ENCODE measurements around the gene PRR5L.
"Not testable (repeated sequence)": the region's sequence is repeated elsewhere in the genome, so short reads cannot be mapped to it uniquely, and the experiment has no call there.

The PRR5L gene

GRCh38 chr11:36459046-36459445, 163.0 kb downstream of the PRR5L start:
- no peak for DNase-seq (ENCODE audit: low read depth)

DNA sequence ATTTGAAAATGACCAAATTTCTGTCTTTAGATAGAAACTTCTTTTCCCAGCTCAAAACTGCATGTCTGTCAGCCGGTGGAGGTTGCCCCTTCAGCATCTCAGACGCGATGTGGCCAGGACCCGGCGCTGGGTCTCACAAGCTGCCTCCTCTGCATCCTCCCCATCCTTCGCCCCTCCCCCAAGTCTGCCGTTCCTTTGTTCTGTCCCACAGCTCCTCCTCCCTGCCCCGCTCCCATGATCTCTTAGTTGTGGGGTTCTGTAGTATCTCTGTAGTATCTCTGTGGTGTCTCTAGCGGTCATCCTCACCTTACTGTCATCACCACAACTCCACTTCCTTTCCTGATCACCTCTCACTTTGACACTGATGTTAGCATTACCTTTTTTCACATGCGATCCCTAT, 164.1 kb downstream of the PRR5L start:
- DNase-seq (ENCODE audit: low read depth): no peak

DNA sequence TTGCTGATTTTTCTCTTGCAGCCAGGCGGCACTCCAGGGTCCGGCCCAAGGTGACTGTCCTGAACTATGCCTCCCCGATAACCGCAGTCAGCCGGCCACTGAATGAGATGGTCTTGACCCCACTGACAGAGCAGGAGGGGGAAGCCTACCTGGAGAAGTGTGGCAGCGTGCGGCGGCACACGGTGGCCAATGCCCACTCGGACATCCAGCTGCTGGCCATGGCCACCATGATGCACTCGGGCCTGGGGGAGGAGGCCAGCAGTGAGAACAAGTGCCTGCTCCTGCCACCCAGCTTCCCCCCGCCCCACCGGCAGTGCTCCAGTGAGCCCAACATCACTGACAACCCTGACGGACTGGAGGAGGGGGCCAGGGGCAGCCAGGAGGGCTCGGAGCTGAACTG, 166.2 kb downstream of the PRR5L start:
- no peak for DNase-seq (ENCODE audit: low read depth)

DNA sequence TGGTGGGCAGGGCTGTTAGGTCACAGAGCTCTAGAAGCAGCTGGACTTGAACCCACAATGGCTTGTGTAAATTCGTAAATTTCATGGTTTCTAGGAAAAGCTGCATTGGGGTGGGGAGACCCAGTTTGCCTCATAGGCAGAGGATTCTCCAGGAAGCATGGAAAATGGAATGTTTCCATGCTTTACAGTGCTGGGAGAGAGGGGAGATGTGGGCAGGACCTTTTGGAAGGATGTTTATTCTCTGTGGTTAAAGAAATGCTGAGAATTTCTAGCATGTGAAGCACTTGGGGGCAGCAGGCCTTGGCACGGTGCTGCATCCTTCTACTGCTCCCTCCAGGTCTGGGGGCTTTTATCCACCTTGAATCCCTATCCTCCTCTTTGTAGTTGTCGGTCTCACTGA, 167.7 kb downstream of the PRR5L start:
- DNase-seq (ENCODE audit: low read depth): no peak

DNA sequence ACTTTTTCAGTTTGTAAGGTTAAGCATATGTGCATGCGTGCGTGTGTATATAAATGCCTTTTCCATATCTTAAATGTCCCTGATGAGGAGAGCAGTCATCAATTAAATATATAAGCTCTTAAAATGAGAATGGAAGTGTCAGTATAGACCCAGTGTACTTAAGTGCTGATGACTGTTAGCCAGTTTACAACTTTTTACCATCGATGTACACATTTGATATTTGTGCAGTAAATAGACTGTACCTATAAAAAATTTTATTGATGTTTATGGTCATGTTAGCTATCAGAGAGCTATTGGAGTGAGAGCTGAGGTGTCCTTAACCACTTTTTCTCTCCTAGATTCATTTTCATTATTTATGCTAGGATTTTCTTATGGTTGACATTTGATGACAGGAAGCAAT, 168.6 kb downstream of the PRR5L start:
- DNase-seq (ENCODE audit: low read depth): no peak

DNA sequence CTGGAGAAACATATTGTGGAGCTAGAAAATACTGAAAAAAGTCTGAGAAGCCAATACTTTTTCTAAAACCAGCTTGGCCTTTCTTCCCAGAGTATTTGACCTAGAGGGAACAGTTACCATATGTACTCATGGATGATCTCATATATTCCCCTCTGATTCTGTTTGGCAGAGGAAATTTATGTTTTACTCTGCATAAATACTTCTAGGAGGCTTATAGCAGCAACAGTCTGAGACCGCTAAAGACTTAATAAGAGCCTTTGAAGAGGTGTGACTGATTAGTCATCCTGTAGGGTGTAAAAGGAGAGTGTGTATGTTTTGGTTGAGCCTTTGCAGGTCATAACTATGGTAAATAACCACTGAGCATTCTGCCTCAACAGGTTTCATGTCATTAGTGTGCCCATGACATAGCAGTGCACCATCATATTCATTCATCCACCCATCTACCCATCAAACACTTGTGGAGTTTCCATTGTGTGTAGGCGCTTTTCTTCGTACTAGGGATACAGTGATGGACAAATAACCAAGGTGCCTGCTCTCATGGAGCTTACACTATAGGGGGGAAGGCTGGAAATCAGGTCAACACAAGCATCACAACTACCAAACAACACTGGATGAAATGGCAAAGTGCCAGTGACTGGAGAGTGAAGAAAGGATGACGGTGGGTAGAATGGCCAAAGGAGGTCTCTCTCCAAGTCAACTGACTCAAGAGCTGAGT, 169.5 kb downstream of the PRR5L start:
- DNase-seq (ENCODE audit: low read depth): no peak

GRCh38 chr11:36467012-36467411, 170.9 kb downstream of the PRR5L start:
- no peak for DNase-seq (ENCODE audit: low read depth)

DNA sequence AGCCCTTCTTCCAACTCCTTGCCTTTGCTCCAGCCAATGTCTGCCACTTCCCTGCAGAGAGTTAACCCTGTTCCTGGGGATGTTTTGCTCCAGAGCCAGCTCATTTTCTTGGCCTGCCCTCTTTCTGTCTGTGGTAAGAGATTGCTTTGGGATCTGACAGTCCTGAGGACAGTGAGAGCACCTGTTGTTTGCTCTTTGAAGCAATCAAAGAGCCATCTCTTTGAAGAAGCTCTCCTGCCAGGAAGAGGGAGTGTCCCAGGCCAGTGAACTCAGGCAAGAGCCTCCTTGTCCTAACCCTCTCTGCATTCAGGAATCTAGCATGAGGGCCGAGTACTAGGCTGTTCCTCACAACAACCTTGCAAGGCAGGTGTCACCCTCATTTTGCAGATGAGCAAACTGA, 171.8 kb downstream of the PRR5L start:
- no peak for DNase-seq (ENCODE audit: low read depth)

DNA sequence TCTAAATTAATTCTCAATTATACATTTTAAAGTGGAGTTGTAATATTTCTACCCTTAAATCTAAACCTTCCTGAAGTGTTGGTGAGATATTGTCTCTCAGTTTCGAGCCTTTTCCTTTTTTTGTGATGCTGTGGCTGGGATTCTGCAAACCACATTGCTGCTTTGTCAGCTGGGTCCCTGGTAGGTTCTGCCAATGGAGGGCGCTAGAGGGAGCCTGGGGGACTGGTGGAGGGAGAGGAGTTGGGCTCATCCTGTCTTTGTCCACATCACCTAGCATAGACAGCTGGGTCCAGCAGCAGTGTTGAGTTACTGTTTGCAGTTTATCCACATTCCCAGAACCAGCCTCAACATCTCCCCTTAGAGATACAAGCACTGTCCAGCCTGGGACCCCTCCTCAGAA, 173.0 kb downstream of the PRR5L start:
- no peak for DNase-seq (ENCODE audit: low read depth)

DNA sequence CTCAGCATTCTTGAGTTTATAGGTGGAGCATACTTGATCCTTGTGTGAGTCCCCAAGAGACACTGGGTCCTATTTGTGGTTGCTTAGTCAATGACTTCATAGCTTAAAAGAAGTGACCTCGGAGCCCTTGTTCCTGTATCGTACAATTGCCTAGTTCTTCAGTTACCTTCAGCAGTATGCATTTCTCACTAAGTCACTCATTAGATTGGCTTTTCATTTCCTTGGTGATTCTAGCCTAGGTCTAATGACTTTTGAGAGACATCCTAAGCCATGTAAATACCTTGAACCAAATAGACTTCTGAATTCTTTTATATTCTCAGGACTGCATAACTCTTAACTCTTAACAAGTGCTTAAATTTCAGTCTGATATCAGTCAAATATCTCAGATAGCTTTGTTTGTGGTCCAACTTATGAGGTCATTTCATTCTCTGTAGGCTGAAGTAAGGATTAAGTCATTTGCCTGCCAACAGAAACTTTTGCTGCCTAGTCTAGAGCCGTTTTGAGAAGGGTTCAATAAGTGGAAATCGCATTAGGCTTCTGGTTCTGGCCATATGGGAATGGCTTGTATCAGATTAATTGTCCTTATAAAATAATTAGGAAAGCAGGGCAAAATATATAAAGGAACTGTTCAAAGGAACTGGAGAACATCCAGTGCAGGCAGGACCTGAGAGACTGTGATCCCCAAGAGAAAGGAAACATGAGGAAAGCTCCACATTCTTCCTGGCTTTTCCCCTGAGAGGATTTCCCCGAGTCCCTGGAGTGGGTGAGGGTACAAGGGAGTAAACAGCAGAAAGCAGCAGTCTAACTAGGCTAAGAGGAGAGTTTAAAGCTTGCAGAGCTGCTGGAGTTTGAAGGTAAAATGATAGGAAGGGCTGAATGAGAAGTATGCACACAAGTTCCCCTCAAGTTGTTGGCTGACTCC, 174.1 kb downstream of the PRR5L start:
- DNase-seq (ENCODE audit: low read depth): no peak

- no peak for DNase-seq (ENCODE audit: low read depth)
These were observed 175.5 kb downstream of the PRR5L start for GRCh38 chr11:36471577-36471976.

DNA sequence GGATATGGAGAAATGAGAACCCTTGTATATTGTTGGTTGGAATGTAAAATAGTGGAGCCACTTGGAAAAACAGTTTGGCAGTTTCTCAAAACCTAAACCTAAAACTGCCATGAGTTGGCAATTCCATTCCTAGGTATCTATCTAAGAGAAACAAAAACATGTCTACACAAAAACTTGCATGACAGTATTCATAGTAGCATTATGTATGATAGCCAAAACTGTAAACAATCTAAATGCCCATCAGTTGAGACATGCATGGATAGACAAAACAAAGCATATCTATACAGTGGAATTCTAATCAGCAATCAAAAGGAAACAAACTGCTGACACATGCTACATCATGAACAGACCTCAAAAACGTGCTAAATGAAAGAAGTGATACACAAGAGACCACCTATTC, 179.1 kb downstream of the PRR5L start:
- no peak for DNase-seq (ENCODE audit: low read depth)

- no peak for DNase-seq (ENCODE audit: low read depth)
These were observed 182.7 kb downstream of the PRR5L start for GRCh38 chr11:36478700-36479329.

DNA sequence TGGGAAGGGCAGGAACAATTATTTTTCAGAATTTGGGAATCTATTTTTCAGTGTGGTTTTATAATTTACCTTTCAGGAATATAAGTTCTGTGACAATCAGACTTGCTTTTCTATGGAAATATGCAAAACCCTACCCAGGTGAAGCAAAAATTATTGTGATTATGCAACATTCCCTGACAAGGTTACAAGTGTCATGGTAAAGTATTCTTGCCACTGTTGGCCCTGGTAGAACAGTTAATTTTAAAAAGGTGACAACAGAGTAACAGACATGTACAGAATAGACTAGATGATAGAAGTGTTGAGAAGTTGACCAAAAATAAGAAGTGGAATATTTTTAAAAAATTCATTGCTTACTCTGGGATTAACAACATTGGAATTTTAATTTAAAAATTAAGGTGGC, 184.7 kb downstream of the PRR5L start:
- DNase-seq (ENCODE audit: low read depth): no peak

- DNase-seq (ENCODE audit: low read depth): not testable (repeated sequence)
These were observed 187.0 kb downstream of the PRR5L start for GRCh38 chr11:36483042-36483441.

DNA sequence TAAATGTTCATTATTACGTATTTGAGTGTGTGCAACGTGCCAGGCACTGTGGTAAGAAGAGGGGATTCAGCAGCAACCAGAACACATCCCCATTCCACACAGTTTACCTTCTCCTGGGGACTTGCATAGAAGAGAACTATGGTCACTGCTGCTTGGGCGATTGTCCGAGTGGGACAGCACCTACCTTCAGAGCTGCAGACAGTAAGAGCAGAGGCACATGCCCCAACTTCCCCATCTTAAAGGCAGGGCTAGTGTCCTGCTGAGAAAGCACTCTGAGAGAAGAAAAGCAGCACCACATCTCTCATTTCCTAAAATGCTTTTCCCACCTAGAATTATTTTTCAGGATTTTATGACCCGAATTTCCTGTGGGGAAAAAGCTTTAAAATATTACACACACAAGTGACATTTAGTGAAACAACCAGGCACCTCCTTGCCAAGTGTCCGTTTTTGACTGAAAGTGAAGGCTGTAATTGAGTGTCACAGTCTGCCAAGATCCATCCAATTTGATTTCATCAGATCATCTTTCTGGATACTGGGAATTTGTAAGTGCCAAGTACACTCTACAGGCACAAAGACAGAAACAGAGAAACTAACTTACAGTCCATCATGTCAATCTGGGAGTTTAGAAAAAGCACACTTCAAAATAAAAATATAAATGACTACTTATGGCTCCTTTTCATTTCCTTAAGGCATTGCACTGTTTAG, 189.4 kb downstream of the PRR5L start:
- DNase-seq (ENCODE audit: low read depth): no peak

- no peak for DNase-seq (ENCODE audit: low read depth)
These were observed 191.5 kb downstream of the PRR5L start for GRCh38 chr11:36487619-36488018.

DNA sequence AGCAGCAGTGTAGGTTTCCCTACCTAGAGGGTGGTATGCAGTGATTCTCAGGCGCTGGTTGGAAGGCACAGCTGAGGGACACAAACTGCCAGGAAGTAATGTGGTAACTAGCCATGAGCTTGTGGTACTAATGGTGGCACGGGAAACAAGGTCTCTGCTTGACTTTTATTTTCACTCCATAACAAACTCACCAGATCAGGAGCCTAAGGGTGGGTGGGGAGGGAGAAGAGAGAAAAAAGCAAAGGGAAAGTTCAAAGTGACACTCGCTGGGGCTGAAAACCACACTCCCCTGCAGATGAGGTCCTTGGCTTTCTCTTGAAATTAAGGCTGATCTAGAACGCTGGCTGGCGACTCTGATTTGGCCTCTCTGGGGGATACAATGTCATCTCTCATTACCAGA, 192.0 kb downstream of the PRR5L start:
- DNase-seq (ENCODE audit: low read depth): no peak

- no peak for DNase-seq (ENCODE audit: low read depth)
These were observed 194.1 kb downstream of the PRR5L start for GRCh38 chr11:36490026-36490806.

GRCh38 chr11:36492724-36493304, 196.7 kb downstream of the PRR5L start:
- DNase-seq (ENCODE audit: low read depth): no peak

DNA sequence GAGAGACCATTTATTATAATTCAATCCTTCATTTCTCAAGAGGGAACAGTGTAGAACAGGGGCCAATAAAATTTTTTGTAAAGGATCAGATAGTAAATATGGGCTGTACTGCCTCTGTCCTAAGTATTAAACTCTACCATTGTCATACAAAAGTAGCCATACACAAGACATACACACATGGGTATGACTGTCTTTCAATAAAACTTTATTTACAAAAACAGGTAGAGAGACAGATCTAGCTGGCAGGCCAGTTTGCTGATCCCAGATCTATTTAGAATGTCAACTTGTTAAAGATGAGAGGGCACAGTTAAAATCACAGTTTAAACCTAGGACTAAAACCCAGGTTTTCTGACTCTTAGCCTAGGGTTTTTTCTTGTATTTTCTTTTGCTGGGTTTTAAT, 197.2 kb downstream of the PRR5L start:
- DNase-seq (ENCODE audit: low read depth): no peak
